ENCODE data around the gene POU2AF1.
"Not testable (repeated sequence)": the region's sequence is repeated elsewhere in the genome, so short reads cannot be mapped to it uniquely, and the experiment has no call there.

Gene POU2AF1

DNA sequence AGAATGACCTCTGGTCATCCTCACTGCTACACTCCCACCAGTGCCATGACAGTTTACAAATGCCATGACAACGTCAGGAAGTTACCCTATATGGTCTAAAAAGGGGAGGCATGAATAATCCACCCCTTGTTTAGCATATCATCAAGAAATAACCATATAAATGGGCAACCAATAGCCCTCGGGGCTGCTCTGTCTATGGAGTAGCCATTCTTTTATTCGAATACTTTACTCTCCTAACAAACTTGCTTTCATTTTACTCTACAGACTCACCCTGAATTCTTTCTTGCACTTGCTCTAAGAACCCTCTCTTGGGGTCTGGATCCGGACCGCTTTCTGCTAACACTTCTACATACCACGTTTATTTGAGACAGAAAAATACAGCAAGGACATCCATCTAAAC is 58.9 kb downstream of the POU2AF1 start:
- DNase-seq (ENCODE audit: low read depth in 2 of 2), result not testable (repeated sequence)

DNA sequence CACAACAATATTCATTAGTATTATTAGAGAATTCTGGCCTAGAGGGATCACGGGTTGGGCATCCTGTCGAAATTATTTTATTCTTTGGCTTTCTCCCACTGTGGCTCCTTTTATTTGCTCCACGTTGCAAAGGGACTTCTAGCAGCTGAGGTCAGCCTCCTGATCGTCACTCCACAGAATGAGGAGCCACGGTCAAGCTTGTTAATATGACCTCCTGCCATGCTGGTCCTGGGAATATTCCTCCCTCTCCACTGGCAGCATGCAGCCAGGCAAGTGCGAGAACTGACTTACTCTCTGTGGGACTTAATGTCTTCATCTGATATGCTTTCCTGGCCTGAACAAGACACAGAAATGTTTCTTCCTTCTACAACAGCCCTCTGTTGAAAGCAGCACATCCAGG is 59.8 kb downstream of the POU2AF1 start:
- no peak for DNase-seq (ENCODE audit: low read depth in 2 of 2)

DNA sequence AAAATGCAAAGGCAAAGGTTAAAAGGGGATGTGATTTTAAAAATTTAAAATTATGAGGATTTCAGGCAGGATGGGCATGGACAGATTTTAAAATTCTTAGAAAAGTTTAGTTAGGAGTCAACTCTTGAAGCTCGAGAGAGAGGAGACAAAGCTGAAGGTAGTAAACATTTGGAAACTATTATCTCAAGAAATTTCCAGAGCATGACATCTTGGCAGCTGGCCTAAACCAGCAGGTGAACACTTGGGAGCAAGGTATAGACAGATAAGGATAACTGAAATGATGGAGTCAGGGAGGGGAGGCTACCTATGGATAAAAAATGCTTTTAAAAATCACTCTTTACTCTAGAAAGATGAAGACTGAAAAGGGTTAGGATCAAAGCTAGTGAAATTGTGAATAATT is 67.0 kb downstream of the POU2AF1 start:
- DNase-seq (ENCODE audit: low read depth in 2 of 2), result no peak

DNA sequence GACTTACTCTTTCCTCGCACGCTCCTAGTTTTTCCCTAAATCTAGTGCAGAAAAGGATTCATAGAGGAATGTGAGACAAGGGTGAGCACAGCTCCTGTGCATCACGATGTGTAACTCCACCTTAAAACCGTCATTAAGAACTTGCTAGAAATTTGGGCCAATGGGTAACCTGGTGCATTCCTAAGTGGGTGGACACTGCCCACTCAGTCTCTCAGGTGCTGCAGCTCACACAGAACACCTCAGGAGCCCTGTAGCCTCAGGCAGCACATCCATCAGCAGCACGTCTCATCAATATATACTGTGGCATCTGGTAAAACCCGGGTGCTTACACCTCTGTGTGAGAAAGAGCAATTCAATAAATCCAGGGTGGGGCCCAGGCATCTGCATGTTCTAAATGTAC is 68.4 kb downstream of the POU2AF1 start:
- no peak for DNase-seq (ENCODE audit: low read depth in 2 of 2)

DNA sequence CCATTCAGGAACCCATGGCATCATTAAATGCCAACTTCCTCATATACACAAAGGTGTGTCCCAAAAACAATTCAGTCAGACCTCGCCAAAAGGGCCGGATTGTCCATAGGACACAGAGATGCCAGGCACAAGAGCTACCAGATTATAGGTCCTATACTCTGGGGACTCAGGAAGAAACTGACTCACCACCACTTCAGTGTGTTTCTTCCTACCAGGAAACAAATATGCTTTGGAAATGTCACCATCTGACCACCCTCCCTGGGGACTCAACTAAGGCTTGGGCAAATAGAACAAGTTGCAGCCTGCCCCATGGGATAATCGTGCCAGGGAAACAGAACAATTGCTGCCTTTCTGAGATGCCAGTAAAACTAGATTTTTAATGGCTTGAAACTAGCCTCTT is 69.0 kb downstream of the POU2AF1 start:
- DNase-seq (ENCODE audit: low read depth in 2 of 2), result no peak

DNA sequence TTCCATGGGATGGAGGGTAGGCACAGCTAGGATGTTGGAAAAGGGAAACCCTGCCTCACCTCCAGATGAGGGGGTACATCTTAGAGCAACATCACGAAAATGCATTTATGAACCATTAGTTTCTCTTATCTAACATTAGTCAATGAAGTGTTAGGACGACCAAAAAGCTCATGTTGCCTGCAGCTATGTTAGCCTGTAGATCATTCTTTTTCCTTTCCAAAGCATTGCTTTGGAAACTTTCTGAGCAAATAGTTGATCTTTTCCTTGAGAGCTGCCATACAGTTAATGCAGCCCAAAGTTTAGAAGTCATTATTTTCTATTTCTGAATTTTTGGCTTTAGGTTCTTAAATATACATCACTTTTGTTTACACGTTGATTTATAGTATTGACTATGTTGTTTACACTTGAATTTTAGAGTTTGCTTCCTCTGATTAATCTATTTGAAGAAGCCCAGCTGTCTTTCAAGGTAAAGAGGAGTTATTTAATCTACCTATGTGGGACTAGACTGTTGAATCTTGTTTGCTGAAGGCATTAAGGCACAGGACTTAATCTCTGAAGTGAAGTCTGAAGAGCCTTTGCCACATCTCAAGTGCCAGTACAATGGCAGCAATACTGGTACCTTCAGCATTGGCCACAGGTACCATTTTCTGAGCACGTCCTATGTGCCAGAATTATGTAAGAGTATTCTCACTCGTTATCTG is 69.7 kb downstream of the POU2AF1 start:
- DNase-seq (ENCODE audit: low read depth in 2 of 2), result no peak

DNA sequence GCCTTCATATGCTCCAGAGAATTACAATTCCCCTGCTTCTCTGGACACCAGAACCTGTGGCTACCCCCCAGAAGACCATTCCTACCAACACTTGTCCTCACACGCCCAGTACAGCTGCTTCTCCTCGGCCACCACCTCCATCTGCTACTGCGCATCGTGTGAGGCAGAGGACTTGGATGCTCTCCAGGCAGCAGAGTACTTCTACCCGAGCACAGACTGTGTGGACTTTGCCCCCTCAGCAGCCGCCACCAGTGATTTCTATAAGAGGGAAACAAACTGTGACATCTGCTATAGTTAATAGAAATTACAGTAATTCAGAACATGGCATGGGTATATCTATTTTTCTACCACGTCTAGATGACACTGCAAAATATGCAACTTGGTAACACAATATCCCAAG is 70.9 kb downstream of the POU2AF1 start:
- no peak for DNase-seq (ENCODE audit: low read depth in 2 of 2)

DNA sequence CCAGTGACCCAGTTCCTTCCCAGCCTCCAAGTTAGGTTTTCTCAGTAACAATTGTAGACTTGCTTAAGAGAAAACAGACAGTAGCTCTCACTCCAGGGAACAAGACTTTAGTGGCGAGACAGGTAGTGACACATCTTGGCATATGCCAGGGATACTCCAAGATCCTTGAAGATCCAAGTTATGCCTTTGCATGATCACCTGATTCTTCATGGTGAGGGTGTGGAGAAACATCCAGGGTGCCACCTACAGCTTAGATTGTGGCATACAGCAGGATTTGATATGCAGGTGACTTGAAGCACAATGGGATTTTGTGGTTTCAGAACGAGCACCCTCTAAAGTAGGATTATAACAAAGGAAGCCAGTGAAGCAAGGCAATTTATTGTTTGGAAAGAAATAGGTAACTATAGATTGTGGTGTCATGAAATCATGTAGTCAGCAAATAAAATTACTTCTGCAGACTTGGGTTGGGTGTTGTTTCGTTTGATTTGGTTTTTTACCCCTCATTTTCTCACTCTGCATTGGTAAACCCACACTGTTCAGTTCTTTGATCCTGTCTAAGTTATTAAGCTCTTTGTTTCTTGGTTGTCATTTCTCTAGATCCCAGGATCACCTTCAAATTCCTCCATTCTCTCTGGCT is 71.5 kb downstream of the POU2AF1 start:
- DNase-seq (ENCODE audit: low read depth in 2 of 2), result no peak

DNA sequence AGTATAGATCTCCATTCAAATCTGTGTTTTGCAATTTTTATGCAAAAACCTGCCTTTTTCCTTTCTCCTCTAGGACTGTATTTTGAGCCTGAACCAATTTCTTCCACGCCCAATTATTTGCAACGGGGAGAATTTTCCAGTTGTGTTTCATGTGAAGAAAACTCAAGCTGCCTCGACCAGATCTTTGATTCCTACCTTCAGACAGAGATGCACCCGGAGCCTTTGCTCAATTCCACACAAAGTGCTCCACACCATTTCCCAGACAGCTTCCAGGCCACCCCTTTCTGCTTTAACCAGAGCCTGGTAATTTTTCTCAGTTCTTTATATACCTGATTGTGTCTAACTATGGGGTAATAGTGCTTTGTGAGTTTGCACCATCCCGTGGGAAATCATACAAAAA is 72.8 kb downstream of the POU2AF1 start:
- DNase-seq (ENCODE audit: low read depth in 2 of 2), result no peak

DNA sequence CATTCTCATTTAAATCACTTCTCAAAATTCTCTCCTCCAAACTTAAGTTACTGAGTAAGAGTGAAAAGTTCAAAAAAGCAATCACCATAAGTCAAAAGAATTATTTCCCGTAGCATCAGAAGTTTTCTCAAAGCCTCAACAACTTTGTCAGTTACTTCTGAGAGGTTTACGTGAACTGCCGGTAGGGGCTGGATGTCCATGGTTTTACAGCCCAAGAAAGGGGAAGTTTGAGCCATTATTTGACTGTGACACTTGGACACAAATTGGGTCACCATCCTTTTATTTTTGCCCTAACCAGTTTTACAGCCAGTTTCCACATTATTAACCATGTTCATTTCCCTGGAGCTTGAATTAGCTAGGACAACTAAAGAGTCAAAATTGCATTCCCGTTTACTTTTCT is 73.2 kb downstream of the POU2AF1 start:
- DNase-seq (ENCODE audit: low read depth in 2 of 2), result no peak

DNA sequence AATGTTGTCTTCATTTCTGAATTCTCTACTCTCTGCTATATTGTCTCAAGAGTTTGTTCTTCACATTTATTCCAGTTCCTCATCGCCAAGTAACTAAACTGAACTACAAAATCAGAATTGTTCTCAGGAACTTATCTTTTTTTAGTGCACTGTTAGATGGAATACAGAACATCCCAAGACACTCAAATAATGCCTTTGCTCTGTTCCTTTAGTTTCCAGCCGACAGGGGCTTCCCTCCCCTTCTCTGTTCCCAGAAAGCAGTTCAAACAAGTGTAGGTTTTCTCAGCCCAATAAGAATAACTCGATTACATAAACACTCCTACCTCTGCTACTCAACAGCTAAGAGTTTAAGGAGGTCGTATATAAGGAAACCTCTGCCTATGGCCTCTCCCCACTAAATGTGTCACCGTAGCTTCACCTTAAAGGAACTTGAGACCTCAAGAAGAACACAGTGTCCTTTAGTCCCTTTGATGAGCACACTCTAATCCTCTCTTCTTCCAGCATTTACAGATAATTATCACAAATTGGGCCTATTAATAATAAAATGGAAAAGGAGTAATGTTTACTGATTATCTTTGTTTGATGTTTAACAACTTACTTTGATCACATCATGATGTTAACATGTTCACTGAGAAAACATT is 73.8 kb downstream of the POU2AF1 start:
- no peak for DNase-seq (ENCODE audit: low read depth in 2 of 2)

DNA sequence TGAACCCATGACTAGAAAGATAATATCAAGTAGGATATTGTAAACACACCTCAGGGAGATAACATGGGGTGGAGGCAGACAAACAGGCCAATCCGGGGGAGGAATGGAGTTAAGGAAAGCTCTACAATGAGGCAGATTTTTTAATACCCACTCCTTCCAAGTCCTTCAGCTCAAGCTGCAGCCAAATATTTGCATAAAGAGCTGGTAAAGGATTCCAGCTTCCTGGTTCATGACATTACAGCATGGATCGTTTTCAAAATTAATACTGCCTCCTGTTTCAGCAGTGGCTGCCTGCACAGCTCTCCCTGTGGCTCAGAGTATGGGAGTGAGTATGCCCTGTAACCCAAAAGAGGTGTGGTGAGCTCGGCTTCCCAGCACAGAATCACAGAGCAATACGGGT is 75.6 kb downstream of the POU2AF1 start:
- no peak for DNase-seq (ENCODE audit: low read depth in 2 of 2)

DNA sequence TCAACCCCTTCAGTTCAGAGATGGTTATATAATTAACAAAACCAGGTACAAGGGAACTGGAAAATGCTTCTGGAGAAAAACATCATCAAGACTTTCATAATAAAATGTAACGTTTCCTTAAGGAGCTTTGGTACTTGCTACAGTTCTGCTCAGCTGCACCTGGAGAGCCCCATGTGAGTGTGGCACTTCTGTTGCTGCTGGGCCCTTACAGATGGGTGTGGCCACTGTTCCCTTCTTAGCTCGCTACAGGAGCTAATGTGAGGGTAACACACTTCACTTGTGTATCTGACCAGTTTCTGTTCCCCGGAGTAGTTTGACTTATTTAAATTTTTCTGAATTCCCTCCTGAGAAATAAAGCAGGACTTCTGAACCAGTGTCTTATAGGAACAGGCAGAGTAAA is 76.8 kb downstream of the POU2AF1 start:
- DNase-seq (ENCODE audit: low read depth in 2 of 2), result no peak
